ENCODE data around the gene FBRSL1.
"Not testable (repeated sequence)": the region's sequence is repeated elsewhere in the genome, so short reads cannot be mapped to it uniquely, and the experiment has no call there.

Gene FBRSL1

DNA sequence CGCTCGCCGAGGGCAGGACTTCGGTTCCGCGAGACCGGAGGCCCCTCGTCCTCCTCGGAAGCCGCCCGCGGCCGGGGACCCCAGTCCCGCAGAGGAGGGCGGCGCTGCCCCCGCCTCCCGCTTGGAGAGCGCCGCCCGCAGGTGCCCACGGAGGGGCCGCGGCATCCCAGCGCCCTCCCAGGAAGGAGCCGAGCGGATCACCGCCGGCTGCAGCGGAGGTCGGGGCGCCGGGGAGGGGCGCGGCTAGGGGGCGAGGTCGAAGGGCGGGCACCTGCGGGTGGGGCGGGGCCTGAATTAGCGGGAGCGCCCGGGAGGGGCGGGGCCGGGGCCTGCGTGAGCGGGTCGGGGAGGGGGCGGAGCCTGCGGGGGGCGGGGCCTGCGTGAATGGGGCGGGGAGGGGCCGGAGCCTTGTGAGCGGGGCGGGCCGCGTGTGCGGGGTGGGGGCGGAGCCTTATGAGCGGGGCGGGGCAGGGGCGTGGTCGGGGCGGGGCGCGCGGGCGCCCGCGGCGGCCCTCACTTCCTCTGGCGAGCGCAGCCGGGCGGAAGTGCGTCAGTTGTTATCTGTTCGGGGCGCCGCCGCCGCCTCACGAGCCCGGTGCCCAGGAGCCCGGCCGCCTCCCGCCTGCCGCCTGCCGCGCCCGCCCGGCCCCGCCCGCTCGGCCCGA lies at the start of gene FBRSL1:
TSS of gene FBRSL1 (plus strand) at position 550 of the 665 bp plus-strand sequence.
- peak; percentile 77 for DNase-seq

DNA sequence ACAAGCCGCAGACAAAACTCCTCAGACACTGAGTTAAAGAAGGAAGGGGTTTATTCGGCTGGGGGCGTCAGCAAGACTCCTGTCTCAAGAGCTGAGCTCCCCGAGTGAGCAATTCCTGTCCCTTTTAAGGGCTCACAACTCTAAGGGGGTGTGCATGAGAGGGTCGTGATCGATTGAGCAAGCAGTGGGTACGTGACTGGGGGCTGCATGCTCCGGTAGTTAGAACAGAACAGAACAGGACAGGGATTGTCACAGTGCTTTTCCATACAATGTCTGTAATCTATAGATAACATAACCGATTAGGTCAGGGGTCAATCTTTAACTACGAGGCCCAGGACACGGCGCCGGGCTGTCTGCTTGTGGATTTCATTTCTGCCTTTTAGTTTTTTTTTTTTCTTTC lies 49.5 kb upstream of the FBRSL1 start:
- not testable (repeated sequence) for DNase-seq

DNA sequence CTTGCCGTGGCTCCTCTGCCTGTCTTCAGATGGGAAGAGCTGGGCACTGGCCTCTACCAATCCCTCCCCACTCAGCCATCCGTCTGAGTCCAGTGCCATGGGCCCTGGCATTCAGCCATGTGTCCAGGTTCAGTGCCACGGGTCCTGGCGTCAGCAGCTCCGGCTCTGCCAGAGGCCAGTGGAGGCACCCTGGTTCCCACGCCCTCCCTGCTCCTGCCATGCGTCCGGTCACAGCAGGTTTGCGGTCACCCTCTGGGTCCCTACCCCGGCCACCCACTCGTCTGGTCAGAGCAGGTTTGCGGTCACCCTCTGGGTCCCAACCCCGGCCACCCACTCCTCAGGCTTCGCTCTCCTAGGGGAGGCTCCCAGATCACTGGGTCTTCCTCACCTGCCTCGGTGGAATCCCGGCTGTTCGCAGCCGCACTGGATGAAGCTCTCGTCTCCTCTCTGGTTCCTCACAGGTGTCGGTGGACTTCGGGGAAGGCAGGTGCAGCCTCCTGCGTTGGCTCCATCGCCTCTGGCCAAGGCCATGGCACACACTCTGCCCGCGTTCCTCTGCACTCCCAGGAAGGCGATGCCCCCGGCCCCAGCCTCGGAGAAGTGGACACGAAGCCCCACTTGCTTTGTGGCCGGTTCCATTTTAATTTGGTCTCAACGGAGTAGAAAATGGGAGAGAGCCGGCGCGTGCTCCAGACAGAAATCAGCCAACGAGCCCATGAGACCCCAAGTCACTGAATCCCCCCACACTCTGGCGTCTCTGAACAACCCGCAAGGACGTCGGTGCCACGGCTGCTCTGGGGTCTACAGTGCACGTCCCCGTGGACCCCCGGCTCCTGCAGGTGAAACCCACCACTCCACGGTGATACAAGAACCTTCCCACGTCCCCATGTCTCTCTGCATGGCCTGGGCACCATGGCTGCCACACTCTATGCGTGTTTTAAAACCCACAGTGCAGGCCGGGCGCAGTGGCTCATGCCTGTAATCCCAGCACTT lies 47.8 kb upstream of the FBRSL1 start:
- DNase-seq: no peak

DNA sequence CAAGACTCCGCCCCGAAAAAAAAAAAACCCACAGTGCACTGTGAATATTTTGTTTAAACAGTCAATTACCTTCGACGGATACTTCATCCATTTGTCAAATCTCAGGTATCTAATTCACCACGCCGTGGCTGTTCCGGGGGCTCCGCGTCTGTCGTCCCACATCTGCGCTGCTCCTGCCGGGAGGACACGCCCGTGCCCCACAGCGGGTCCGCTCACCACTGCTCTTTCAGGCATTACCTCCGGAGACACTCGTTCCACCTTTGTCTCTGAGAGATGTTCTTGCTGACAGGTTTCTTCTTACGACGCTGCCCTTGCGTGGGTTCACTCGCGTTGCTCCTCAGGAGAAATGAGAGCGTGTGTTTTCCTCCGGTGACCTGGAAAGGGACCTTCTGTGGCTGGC lies 46.9 kb upstream of the FBRSL1 start:
- no peak for DNase-seq

DNA sequence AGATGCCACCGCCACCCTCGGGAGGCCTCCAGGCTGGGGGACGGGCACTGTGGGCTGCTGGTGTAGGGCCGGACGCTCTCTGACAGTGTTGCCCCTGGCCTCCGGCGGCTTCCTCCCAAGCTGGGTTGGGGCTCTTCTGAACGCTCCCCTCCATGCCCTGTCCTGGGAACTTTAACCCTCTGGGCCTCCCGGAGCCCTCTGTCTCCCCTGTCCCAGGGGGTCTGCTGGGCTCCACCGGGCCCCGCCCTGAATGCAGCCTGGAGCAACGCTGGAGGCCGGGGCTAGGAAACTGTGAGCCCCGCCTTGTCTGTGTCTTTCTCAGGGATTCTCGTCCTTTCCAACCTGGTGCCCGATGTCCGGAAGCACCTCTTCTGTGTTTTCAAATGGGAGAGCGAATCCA lies 45.7 kb upstream of the FBRSL1 start:
- DNase-seq: no peak

DNA sequence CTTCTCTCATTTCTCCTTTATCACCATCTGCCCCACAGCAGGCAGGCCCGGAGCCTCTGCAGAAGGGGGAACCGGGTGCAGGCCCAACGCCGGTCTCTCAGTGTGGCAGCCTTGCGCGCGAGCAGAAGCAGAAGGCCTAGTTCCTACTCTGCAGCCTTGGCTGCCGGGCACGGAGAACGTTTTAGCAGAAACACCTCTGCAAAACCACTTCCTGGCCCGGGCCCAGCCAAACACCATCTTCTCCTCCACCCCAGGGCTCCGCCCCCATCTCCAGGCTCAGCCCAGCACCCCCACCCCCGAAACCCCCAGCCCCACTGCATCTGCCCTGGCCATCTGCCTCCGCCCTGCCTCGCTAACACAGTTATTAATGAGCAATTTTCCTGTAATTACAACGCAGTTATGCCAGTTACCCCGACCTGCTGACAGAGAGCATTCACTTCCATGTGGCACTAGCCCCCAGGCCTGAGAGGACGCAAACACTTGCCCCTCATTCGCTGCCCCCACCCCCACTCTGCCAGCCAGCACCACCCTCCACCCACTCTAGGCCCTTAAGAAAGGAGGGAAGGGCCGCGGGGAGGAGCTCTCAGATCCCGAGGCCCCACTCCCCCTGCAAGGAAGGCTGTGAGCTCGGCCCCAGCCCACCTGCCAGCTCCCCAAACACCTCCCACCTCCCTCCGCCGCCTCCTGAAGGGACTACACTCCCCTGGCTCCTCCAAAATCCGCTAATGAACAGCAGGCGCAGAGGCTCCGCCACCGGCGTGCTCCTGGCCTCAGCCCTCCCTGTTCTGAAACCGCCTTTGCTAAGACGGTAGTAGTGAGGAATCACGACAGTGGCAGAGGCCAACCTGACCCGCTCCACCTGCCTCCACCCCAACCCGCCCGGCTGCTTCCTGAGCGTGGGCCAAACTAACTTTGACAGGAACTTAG lies 44.7 kb upstream of the FBRSL1 start:
- DNase-seq: no peak

DNA sequence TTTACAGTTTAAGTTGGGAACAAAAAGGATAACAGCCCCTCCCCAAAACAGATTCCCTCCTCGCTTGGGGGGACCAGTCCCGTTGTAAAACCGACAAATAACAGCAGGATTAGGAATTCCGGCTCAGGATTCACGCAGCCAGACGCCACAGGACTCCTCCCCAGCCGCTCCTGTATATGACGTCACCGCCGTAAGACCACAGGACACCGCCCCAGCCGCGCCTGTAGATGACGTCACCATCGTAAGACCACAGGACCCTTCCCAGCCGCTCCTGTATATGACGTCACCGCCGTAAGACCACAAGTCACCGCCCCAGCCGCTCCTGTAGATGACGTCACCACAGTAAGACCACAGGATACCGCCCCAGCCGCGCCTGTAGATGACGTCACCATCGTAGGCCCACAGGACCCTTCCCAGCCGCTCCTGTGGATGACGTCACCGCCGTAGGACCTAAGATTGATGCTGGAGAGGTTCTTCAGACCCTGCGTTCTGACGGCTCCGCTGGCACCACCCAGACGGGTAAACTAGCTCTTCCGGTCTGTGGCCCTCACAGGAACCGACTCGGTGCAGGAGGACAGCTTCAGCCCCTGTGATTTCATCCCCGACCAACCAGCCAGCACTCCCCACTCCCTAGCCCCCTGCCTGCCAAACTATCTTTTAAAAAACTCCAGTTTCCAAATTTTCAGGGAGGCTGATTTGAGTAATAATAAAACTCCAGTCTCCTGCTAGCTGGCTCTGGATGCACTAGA lies 43.9 kb upstream of the FBRSL1 start:
- no peak for DNase-seq

DNA sequence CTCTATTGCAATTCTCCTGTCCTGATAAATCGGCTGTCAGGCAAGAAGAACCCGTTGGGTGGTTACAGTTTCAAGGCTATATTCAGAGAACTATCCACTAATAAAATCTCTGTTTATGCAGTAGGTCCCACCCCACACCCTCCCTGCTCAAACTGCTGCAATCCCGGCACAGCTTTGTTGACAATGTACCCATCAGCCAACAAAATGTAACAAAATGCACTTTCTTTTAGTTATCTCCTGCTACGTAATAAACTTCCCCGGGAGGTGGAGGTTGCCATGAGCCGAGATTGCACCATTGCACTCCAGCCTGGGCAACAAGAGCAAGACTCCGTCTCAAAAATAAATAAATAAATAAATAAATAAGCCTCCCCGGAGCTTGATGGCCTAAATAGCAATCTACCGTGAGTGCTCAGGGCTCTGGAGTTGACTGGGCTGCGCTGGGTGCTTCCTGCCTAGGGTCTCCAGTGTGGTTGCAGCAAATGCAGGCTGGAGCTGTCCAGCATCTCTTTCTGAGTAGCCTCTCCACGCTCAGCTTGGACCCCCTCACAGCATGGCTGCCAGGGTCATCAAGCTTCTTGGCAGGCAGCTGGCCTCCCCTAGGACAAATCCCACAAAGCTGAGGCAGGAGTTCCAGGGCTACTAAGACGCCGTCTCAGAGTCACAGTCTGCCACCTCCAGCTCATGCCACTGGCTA lies 43.2 kb upstream of the FBRSL1 start:
- no peak for DNase-seq

DNA sequence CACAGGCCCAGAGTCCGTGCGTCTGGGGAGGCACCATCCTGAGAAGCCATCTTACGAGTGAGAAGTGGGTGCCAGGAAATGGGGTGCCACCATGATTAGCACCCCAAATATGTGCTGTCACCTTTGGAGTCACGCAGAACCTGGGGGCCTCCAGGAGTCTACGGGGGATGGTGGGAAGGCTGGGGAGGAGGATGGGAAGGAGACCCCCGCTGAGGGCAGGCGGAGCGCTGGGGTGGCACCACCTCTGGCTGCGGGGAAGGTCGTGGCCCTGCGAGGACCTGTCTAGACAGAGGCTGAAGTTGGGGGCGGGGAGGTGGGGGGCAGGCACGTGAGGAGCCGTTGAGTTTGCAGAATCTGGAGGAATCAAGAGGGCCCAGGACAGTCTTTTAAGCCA lies 42.6 kb upstream of the FBRSL1 start:
- no peak for DNase-seq

DNA sequence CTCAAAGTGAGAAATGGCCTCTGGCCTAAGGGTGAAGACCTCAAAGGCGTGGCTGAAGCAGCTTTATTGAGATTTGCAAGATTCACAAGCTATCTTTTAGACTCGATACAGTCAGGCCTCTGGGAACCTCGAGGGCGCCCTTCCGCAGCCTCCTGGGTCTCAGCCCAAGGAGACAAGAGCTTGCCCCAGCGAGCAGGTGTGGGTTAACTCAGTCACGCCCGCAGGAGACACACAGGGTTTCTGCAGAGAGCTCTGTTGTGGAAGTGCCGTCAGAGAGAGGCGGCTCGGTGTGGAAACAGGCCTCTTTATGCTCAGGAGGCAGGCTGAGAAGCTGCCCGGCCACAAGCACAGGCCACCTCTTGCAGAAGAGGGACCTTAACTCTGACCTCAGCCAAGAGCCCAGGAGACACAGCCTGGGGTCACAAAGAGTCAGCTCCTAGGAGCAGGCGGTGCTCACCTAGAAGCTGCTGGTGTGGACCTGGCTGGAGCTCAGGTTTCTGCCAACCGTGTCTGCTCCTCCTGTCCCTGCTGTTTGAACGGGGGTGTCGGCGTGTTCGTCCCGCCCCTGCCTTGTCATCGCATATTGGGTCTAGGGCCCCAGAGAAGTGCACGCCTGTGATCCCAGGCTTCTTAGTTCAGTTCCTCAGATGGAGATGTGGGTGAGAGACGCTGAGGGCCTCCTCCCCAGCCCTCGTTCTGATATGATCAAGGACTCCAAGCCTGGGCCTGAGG lies 42.1 kb upstream of the FBRSL1 start:
- no peak for DNase-seq

DNA sequence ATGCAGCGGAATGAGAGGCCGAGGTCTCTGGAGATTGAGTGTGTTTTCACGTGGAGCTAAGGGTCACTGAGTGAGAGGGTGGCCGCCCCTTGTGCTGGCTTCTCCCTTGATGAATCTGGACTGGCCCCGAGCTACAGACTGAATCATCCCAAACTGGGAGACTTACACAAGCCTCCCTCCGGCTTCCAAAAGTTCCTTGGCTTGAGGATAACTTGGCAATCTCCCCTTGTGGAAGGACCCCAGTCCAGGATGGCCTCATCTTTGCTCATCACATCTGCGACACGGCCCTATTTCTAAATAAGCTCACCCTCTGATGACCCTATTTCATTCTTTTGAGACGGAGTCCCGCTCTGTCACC lies 41.5 kb upstream of the FBRSL1 start:
- no peak for DNase-seq

DNA sequence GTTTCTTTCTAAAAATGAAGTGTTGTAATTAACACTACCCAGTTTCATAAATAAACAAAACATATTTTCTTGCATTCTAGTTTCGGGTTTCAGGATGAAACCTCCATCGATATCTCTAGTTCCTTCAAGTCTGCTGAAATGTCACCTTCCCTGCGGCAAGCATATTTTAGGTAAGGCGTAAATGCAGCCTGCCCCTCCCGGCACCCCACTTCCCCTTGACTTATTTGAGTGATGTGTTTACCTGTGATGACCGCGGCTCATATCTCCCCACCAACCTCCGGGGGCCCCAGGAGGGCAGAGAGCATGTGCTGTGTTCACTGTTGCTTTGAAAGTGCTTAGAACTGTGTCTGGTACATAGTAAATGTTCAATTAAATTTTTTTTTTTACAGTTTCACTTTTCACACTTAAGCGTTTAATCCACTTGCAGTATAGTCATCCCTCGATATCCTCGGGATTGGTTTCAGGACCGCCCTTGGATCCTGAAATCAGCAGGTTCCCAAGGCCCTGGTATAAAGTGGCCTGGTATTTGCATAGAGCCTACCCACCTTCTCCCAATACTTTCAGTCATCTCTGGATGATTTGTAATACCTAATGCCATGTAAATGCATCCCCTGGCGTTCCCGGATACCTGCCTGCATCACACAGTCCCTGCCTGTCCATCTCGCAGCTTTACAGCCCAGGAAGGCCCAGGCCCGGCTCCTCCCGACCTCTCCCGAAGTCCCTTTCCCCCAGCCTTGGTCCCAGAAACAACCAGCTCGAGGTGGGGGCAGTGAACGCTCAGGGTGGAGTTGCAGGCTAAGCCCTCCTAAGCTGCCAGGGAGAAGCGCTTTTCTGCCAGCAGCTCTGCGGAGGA lies 40.2 kb upstream of the FBRSL1 start:
- no peak for DNase-seq

DNA sequence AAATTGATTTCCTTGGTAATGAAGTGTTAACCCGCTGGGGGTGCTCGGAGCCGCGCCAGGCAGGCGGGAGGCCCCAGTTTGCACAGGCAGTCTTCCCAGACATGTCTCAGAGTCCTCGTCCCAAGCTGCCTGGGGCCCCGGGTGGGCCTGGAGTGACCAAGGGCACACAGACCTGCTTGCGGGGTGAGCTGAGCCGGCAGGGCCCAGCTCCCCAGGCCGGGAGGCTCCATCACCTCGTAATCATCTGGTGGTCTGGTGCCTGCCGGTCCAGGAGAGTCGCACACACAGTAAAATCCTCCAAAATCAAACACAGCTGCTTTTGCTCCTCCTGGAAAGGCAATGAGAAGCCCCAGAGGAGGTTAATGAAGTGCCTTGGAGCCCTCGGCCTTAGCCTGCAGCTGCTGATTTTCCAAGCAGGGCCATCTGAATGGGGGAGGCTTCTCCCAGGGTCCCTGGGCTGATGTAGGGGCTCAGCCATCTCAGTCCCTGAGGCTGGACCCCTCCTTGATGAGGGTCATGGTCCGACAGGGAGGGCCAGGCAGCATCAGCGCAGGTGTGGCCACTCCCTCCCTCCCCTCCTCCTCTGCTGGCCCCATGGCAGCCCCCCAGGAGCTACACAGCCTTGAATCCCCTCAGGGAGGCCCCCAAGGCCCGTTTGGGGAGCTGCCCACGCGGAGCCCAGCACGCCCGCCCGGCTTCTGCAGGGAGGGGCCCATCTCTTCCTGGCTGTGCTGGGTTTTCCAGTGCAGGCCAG lies 39.4 kb upstream of the FBRSL1 start:
- DNase-seq: no peak

DNA sequence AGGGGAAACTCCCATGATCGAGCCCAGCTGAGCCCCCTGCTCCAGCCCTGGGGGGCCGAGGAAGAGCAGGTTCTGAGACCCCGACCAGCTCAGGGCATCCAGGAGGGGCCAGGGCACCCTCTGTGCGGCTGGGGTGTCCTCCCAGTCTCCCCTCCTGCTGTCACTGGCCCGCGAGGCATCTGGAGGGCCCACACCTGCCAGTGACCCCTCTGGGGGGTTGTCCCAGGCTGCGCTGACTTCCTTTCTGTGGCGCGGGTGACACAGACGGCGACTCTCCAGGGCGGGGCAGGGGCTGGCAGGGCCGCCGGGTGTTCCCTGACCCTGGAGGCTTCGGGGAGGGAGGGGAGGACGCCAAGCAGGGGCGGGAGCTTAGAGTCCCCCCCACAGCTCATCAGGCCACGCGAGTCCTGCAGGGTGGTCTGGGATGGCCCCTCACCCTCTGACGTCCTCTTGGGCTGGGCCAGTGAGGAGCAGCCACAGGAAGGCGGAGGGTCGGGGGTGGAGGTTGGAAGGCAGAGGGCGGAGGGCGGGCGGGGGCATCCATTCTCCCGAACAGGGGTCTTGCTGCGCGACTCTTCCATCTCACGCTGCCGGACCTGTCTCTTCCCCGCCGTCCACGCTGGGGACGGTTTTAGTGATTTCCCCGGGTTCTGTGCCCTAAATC lies 38.6 kb upstream of the FBRSL1 start:
- DNase-seq: no peak

DNA sequence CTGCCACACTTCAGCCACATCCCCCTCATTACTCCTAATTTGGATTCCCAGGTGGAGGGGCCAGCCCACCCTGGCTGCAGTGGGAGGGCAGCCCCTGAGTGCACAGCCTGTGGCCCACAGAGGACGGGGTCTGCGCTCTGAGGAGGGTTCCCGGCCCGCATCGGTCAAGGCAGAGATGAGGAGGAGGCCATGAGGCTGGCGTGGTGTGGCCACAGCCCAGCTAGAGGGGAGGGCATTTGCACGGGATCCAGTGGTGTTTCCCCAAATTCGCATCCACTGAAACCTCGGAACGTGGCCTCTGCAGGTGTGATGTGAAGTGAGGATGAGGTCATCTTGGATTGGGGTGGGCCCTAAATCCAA lies 38.1 kb upstream of the FBRSL1 start:
- no peak for DNase-seq

DNA sequence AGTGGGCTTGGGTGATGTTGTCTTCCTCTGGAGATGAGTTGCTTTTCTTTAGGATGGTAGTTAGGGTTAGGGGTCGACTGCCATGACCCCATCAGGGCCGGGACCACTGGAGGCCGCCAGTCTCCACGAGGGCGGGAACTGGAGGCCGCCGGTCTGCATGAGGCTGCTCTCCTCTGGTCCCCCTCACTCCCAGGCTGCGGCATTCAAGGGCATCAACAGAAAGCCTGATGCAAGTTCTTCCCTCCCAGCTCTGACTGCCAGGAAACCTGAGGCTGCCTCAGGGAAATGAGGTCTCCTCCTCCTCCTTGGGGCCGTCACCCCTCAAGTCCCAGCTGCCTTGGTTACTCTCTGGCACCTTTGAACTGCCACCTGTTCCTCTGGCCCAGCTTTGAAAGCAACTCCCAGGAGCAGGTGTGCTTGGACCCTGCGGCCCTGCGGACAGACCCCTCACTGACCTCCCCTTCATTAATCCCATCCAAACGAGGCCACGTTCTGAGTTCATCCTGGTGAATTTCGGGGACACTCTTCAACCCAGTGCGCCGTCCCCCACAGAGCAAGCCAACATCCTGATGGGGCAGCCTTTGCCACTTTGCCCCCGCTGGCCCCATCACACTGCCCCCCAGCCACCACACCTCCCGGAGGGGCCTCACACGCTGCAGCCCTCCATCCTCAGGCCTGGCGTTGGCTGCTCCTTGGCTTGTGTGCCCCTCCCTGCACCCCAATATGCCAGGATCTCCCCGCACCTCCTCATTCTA lies 37.2 kb upstream of the FBRSL1 start:
- DNase-seq: no peak

DNA sequence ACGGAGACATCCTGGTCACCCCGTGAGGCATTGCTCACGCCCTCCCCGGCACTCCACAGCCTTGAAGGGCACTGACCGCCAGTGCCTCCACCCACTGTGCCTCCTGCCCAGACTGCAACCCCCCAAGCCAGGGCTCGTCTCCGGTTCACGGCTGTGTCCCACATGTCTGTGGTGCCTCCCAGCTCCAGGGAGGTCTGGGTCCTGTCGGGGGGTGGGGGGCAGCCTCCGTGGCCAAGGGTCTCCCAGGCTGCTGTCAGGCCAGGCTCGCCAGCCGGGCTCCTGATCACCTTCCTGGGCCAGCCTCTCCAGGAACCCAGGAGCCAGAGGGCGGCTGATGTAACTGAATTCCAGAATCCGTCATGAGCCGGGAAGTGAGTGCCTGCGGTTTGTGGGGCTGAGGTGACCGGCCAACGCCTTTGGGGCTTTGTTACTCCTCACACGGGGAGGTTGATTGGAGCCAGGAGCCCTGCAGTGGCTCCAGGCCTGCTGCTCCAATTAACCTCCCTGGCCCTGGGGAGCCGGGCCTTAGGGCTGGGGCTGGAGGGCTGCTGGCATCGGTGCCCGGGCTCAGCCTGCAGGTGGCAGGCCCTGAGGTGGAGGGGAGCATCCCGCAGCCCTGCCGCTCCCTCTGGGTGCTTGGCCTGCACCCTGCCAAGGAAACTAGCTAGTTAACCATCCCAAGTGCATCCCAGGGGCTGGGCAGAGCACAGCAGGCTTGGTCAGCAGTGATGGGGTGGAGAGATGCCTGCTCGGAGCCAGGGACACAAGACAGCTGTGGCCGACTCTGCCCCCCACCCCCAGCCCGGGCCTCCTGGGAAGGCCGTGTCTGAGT lies 36.4 kb upstream of the FBRSL1 start:
- DNase-seq: no peak

Data from NCI-H1048 (cell line).